8988T (cell line): Measurements from ENCODE around the gene NCOA6.

Experiments
- DNase-seq: peaks from one replicate; pipeline ENCODE4 v3.0.0; 2011

NCOA6 gene

GRCh38 chr20:34703424-34704176 is 121.9 kb downstream of the NCOA6 start:
- DNase-seq = no peak

GRCh38 chr20:34703061-34703423 is 122.4 kb downstream of the NCOA6 start:
- no peak for DNase-seq

DNA sequence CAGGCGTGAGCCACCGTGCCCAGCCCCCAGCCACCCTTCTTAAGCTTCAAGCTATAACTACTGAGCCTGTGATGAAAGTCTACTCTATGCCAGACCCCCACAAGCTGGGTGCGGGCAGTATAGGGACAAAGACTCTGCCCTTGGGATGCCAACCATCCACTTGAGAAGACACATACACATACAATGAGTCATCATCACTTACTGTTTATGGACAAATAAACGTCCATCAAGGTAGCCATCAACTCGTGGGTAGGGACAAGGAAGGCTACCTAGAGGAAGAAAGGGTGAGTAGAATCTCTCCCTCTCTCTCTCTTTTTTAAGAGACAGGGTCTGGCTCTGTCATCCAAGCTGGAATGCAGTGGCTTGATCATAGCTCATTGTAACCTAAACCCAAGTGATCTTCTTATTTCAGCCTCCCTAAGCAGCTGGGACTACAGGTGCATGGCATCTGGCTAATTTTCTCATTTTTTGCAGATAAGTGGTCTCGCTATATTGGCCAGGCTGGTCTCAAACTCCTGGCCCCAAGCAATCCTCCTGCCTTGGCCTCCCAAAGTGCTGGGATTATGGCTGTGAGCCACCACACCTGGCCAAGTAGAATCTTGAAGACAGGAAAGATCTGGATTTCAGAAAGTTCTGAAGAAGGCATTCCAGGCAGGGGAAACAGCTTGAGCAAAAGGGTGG is 123.9 kb downstream of the NCOA6 start:
- no peak for DNase-seq

DNA sequence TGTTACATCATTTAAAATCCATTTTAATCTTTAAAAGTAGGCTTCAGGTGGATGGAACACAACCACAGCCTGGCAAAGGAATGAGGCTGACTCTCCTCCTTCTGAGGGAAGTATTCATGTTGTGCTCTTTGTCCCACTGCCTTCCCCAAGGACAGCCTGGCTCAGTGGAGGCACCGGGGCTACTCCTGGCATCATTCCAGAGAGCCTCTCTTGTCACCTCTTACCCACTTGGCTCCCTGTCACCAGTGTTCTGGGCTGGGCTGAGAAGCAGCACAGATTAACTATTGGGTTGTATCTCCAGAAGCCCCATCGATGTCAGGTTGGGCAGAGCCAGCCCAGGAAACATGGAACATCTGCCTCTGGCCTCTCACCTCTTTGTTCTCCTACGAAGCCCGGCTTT is 132.0 kb downstream of the NCOA6 start:
- DNase-seq = no peak

- no peak for DNase-seq
These were observed 133.6 kb downstream of the NCOA6 start for GRCh38 chr20:34691838-34692237.

GRCh38 chr20:34689486-34689885 is 136.0 kb downstream of the NCOA6 start:
- DNase-seq = no peak

DNA sequence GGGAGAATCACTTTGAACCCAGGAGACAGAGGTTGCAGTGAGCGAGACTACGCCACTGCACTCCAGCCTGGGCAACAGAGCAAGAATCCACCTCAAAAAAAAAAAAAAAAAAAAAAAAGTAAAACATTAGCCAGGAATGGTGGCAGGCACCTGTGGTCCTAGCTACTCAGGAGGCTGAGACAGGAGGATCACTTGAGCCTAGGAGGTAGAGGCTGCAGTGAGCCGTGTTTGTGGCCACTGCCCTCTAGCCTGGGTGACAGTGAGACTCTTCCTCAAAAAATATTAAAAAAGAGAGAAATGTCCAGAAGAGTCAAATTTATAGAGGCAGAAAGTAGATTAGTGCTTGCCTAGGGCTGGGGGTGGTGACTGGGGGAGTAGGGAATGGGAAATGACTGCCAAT is 141.8 kb downstream of the NCOA6 start:
- DNase-seq = no peak

GRCh38 chr20:34680586-34681175 is 144.8 kb downstream of the NCOA6 start:
- DNase-seq = no peak

GRCh38 chr20:34676642-34677373 is 148.6 kb downstream of the NCOA6 start, which contains the start of gene PIGU:
PIGU (minus strand) TSS chr20:34677092; CDS start chr20:34677085, 7 bp downstream.
- DNase-seq = peak; percentile 83

DNA sequence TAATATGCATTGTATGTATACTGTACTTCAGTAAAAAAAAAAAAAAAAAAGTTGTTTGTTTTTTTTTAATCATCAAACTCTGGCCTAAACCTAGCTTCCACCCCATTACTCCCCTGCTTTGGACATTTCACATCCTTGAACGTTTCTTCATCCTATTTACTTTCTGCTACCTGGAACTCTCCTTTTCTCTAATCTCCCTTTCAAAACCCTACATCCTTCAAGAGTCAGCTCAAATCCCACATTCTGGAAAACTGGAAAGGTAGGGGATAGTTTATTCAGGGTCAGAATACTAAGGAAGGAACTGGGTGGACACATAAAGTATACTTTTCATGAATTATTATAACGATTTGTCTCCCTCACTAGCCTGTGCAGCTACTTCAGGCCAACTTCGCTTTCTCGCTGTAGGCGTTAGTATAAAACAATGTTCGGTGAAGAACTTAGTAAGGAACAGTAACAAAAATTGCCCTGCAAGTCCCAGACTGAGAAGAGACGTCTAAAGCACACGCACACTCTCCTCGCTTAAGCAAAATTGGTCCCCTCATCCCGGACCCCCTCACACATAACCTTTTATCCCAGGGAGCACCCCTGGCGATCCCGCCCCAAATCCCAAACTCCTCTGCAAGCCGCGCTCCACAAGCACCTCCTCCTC is 149.3 kb downstream of the NCOA6 start:
- no peak for DNase-seq

- no peak for DNase-seq
These were observed 149.9 kb downstream of the NCOA6 start for GRCh38 chr20:34675561-34675960.

- DNase-seq = no peak
These were observed 152.0 kb downstream of the NCOA6 start for GRCh38 chr20:34673412-34673811.

DNA sequence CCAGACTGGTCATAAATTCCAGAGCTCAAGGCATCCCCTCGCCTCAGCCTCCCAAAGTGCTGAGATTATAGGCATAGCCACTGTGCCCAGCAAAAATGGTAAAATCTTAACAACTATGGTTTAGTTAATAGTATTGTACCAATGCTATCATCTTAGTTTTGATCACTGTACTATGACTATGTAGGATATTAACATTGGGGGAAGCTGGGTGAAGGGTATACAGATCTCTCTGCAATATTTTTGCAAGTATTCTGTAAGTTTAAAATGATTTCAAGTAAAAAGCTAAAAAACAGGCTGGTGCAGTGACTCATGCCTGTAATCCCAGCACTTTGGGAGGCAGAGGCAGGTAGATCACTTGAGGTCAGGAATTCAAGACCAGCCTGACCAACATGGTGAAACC is 156.4 kb downstream of the NCOA6 start:
- DNase-seq = no peak
